ENCODE results near the gene EXOC6B. TPM values are rescaled to one million over a fixed set of nuclear protein-coding genes. Genes with fewer than 3 reads are reported as not detected.

The EXOC6B gene
- total RNA-seq, 1 experiment from 2014 or later, result 33.7 TPM

DNA sequence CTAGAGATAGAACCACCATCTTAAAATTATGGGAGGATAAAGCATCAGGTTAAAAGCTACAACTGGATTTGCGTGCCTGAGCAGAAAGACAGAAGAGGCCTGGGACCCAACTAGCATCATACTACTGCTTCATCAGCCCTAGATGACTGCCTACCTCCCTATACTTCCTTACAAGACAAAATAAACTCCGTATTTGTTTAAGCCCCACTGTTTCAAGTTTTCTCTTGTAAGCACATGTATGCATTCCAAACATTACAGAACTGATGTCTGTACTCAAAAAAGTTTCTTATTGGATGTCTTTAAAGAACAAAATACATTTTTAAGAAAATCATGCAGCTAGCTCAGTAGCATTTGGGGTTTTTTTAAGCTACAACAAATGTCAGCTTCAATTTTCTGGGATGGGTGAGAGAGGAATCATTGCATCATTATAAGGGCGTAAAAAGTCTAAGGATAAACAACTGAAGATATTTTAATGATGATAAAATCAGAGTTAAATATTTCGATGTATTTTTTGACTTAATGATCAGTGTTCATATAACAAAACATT is 213.1 kb downstream of the EXOC6B start:
- no peak for ATAC-seq
- H3K36me3 Mint-ChIP-seq, result peaks cover 18% of the 10 kb centered on the region
- CTCF ChIA-PET, result no interaction called here

DNA sequence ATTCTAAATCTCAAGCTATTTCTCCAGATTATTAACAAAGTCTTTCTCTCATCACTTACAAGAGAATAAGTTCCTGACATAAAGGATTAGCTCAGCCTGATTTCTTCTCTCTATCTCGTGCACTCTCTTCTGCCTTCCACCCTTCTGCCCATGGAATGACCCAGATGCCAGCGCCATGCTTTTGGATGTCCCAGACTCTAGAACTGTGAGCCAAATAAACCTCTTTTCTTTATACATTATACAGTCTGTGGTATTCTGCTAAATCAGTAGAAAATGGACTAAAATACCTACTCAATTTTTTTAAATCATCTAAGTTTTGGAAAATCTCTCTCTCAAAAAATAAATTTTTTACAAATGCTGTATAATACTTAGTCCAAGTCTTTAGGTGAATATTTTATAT is 218.6 kb downstream of the EXOC6B start:
- Mint-ChIP-seq H3K9me3 (peaks cover 39% of the 10 kb centered on the region), H3K4me3 (no peak overlapping the region), H3K27ac (no peak overlapping the region), H3K27me3 (ENCODE audit: low read depth) (no peaks in the 10 kb centered on the region), H3K36me3 (peaks cover 19% of the 10 kb centered on the region), H3K4me1 (peaks cover 13% of the 10 kb centered on the region)
- TF ChIP-seq, protein P1, sequence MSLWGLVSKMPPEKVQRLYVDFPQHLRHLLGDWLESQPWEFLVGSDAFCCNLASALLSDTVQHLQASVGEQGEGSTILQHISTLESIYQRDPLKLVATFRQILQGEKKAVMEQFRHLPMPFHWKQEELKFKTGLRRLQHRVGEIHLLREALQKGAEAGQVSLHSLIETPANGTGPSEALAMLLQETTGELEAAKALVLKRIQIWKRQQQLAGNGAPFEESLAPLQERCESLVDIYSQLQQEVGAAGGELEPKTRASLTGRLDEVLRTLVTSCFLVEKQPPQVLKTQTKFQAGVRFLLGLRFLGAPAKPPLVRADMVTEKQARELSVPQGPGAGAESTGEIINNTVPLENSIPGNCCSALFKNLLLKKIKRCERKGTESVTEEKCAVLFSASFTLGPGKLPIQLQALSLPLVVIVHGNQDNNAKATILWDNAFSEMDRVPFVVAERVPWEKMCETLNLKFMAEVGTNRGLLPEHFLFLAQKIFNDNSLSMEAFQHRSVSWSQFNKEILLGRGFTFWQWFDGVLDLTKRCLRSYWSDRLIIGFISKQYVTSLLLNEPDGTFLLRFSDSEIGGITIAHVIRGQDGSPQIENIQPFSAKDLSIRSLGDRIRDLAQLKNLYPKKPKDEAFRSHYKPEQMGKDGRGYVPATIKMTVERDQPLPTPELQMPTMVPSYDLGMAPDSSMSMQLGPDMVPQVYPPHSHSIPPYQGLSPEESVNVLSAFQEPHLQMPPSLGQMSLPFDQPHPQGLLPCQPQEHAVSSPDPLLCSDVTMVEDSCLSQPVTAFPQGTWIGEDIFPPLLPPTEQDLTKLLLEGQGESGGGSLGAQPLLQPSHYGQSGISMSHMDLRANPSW (CRISPR knock-in tag; conservative IDR thresholded peaks at IDR 0.05; ENCODE audit: low read depth), result no peak
- TF ChIP-seq NFYB (CRISPR knock-in tag; conservative IDR thresholded peaks at IDR 0.05; ENCODE audit: low read depth) (no peak), TEAD1 (CRISPR knock-in tag; IDR thresholded peaks at IDR 0.05) (no peak), ZNF232 (CRISPR knock-in tag; IDR thresholded peaks at IDR 0.05) (no peak), SOX15 (CRISPR knock-in tag; IDR thresholded peaks at IDR 0.05) (no peak)
- TF ChIP-seq, protein P2, sequence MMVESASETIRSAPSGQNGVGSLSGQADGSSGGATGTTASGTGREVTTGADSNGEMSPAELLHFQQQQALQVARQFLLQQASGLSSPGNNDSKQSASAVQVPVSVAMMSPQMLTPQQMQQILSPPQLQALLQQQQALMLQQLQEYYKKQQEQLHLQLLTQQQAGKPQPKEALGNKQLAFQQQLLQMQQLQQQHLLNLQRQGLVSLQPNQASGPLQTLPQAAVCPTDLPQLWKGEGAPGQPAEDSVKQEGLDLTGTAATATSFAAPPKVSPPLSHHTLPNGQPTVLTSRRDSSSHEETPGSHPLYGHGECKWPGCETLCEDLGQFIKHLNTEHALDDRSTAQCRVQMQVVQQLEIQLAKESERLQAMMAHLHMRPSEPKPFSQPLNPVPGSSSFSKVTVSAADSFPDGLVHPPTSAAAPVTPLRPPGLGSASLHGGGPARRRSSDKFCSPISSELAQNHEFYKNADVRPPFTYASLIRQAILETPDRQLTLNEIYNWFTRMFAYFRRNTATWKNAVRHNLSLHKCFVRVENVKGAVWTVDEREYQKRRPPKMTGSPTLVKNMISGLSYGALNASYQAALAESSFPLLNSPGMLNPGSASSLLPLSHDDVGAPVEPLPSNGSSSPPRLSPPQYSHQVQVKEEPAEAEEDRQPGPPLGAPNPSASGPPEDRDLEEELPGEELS (CRISPR knock-in tag; IDR thresholded peaks at IDR 0.05), result no peak
- TF ChIP-seq, protein P3, sequence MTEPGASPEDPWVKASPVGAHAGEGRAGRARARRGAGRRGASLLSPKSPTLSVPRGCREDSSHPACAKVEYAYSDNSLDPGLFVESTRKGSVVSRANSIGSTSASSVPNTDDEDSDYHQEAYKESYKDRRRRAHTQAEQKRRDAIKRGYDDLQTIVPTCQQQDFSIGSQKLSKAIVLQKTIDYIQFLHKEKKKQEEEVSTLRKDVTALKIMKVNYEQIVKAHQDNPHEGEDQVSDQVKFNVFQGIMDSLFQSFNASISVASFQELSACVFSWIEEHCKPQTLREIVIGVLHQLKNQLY (CRISPR knock-in tag; IDR thresholded peaks at IDR 0.05), result no peak
- TF ChIP-seq, protein P4, sequence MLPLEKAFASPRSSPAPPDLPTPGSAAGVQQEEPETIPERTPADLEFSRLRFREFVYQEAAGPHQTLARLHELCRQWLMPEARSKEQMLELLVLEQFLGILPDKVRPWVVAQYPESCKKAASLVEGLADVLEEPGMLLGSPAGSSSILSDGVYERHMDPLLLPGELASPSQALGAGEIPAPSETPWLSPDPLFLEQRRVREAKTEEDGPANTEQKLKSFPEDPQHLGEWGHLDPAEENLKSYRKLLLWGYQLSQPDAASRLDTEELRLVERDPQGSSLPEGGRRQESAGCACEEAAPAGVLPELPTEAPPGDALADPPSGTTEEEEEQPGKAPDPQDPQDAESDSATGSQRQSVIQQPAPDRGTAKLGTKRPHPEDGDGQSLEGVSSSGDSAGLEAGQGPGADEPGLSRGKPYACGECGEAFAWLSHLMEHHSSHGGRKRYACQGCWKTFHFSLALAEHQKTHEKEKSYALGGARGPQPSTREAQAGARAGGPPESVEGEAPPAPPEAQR (CRISPR knock-in tag; IDR thresholded peaks at IDR 0.05), result no peak
- TF ChIP-seq, protein P5, sequence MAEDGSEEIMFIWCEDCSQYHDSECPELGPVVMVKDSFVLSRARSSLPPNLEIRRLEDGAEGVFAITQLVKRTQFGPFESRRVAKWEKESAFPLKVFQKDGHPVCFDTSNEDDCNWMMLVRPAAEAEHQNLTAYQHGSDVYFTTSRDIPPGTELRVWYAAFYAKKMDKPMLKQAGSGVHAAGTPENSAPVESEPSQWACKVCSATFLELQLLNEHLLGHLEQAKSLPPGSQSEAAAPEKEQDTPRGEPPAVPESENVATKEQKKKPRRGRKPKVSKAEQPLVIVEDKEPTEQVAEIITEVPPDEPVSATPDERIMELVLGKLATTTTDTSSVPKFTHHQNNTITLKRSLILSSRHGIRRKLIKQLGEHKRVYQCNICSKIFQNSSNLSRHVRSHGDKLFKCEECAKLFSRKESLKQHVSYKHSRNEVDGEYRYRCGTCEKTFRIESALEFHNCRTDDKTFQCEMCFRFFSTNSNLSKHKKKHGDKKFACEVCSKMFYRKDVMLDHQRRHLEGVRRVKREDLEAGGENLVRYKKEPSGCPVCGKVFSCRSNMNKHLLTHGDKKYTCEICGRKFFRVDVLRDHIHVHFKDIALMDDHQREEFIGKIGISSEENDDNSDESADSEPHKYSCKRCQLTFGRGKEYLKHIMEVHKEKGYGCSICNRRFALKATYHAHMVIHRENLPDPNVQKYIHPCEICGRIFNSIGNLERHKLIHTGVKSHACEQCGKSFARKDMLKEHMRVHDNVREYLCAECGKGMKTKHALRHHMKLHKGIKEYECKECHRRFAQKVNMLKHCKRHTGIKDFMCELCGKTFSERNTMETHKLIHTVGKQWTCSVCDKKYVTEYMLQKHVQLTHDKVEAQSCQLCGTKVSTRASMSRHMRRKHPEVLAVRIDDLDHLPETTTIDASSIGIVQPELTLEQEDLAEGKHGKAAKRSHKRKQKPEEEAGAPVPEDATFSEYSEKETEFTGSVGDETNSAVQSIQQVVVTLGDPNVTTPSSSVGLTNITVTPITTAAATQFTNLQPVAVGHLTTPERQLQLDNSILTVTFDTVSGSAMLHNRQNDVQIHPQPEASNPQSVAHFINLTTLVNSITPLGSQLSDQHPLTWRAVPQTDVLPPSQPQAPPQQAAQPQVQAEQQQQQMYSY (CRISPR knock-in tag; IDR thresholded peaks at IDR 0.05), result no peak
- TF ChIP-seq, protein P6, sequence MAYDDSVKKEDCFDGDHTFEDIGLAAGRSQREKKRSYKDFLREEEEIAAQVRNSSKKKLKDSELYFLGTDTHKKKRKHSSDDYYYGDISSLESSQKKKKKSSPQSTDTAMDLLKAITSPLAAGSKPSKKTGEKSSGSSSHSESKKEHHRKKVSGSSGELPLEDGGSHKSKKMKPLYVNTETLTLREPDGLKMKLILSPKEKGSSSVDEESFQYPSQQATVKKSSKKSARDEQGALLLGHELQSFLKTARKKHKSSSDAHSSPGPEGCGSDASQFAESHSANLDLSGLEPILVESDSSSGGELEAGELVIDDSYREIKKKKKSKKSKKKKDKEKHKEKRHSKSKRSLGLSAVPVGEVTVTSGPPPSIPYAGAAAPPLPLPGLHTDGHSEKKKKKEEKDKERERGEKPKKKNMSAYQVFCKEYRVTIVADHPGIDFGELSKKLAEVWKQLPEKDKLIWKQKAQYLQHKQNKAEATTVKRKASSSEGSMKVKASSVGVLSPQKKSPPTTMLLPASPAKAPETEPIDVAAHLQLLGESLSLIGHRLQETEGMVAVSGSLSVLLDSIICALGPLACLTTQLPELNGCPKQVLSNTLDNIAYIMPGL (CRISPR knock-in tag; IDR thresholded peaks at IDR 0.05), result no peak
- TF ChIP-seq, protein P7, sequence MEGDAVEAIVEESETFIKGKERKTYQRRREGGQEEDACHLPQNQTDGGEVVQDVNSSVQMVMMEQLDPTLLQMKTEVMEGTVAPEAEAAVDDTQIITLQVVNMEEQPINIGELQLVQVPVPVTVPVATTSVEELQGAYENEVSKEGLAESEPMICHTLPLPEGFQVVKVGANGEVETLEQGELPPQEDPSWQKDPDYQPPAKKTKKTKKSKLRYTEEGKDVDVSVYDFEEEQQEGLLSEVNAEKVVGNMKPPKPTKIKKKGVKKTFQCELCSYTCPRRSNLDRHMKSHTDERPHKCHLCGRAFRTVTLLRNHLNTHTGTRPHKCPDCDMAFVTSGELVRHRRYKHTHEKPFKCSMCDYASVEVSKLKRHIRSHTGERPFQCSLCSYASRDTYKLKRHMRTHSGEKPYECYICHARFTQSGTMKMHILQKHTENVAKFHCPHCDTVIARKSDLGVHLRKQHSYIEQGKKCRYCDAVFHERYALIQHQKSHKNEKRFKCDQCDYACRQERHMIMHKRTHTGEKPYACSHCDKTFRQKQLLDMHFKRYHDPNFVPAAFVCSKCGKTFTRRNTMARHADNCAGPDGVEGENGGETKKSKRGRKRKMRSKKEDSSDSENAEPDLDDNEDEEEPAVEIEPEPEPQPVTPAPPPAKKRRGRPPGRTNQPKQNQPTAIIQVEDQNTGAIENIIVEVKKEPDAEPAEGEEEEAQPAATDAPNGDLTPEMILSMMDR (IDR thresholded peaks at IDR 0.05), result no peak
- ChIA-PET POLR2A (interaction anchor here (0.6 kb wide), 1 partner anchor 268 kb away, joined by 6 read pairs; no protein-coding TSS in a partner anchor), CTCF (no interaction called here)
- no peak for DNase-seq (ENCODE audit: low spot score)
- ATAC-seq, result no peak

More for the DNA sequence above, 213.1 kb downstream of the EXOC6B start:
- Mint-ChIP-seq H3K4me1 (peaks cover 7% of the 10 kb centered on the region), H3K9me3 (peaks cover 40% of the 10 kb centered on the region), H3K27me3 (ENCODE audit: low read depth) (no peaks in the 10 kb centered on the region), H3K4me3 (no peak overlapping the region), H3K27ac (no peak overlapping the region)
- DNase-seq (ENCODE audit: low spot score), result no peak
- POLR2A ChIA-PET, result no interaction called here
- TF ChIP-seq, protein P8, sequence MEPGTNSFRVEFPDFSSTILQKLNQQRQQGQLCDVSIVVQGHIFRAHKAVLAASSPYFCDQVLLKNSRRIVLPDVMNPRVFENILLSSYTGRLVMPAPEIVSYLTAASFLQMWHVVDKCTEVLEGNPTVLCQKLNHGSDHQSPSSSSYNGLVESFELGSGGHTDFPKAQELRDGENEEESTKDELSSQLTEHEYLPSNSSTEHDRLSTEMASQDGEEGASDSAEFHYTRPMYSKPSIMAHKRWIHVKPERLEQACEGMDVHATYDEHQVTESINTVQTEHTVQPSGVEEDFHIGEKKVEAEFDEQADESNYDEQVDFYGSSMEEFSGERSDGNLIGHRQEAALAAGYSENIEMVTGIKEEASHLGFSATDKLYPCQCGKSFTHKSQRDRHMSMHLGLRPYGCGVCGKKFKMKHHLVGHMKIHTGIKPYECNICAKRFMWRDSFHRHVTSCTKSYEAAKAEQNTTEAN (CRISPR knock-in tag; IDR thresholded peaks at IDR 0.05), result no peak
